Loucy (cell line): ENCODE measurements around the gene AJAP1.

Source experiments
- EZH2phosphoT487 ChIP-seq: fragments of 200-600 bp; IDR thresholded peaks from 2 replicates; pipeline ENCODE4 v1.6.1; 2018; ENCODE audit warnings: antibody characterized with exemption, mild to moderate bottlenecking, moderate library complexity, borderline replicate concordance
- TF ChIP-seq, protein P1 (sequence below): fragments of 200-600 bp; sonication (generic); conservative IDR thresholded peaks from 2 replicates; pipeline ENCODE4 v1.5.1; 2014; ENCODE audit warnings: mild to moderate bottlenecking, antibody characterized with exemption, low read length

DNA sequence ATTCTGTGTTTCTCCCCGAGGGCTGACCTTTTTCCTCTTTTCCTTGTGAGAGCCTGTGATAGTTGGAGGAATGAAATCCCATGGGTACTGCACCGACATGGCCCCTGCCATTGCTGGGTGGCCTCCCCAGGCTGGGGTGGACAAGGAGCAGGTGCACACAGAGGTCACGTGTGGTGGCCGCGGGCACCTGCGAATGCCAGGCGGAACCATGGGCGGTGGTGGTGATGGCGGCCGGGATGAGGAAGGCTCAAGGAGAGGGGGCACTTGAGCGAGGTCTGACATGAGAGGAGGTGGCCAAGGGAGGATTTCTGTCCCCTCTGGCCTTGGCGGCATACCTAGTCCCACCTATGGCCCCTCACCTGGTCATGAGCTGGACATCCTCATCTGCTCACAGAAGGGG lies 69.6 kb downstream of the AJAP1 start:
- TF ChIP-seq, protein P1, sequence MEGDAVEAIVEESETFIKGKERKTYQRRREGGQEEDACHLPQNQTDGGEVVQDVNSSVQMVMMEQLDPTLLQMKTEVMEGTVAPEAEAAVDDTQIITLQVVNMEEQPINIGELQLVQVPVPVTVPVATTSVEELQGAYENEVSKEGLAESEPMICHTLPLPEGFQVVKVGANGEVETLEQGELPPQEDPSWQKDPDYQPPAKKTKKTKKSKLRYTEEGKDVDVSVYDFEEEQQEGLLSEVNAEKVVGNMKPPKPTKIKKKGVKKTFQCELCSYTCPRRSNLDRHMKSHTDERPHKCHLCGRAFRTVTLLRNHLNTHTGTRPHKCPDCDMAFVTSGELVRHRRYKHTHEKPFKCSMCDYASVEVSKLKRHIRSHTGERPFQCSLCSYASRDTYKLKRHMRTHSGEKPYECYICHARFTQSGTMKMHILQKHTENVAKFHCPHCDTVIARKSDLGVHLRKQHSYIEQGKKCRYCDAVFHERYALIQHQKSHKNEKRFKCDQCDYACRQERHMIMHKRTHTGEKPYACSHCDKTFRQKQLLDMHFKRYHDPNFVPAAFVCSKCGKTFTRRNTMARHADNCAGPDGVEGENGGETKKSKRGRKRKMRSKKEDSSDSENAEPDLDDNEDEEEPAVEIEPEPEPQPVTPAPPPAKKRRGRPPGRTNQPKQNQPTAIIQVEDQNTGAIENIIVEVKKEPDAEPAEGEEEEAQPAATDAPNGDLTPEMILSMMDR = no peak
- no peak for TF ChIP-seq EZH2phosphoT487
